GM18870 (cell line): ENCODE data around the gene PIR.

ENCODE experiments used
- ATAC-seq: cut with Tn5 transposase; IDR thresholded peaks from one replicate; pipeline ENCODE4 v1.9.1; 2021; ENCODE audit warnings: moderate library complexity; ENCODE audit not compliant: unreplicated experiment

Gene PIR

GRCh38 chrX:15493118-15493962 is at the start of gene PIR:
PIR (minus strand) TSS chrX:15493333; CDS start chrX:15491257, 2,076 bp downstream.
- peak; percentile 86 for ATAC-seq

- ATAC-seq: no peak
Measured at GRCh38 chrX:15530318-15530717, 37.2 kb upstream of the PIR start.

GRCh38 chrX:15529165-15529564 is 36.0 kb upstream of the PIR start:
- ATAC-seq: no peak

- no peak for ATAC-seq
Measured at GRCh38 chrX:15525664-15526416, 32.7 kb upstream of the PIR start.

- ATAC-seq: no peak
Measured at GRCh38 chrX:15524417-15524816, 31.3 kb upstream of the PIR start.

- no peak for ATAC-seq
Measured at GRCh38 chrX:15523088-15523487, 30.0 kb upstream of the PIR start.

GRCh38 chrX:15522464-15522863 is 29.3 kb upstream of the PIR start:
- ATAC-seq: no peak

- no peak for ATAC-seq
Measured at GRCh38 chrX:15515931-15516330, 22.8 kb upstream of the PIR start.

- ATAC-seq: no peak
Measured at GRCh38 chrX:15514279-15514678, 21.1 kb upstream of the PIR start.

- ATAC-seq: no peak
Measured at GRCh38 chrX:15512401-15512965, 19.4 kb upstream of the PIR start.

- no peak for ATAC-seq
Measured at GRCh38 chrX:15511563-15511962, 18.4 kb upstream of the PIR start.

GRCh38 chrX:15509845-15510244 is 16.7 kb upstream of the PIR start:
- no peak for ATAC-seq

GRCh38 chrX:15507005-15507404 is 13.9 kb upstream of the PIR start:
- ATAC-seq: no peak

- no peak for ATAC-seq
Measured at GRCh38 chrX:15505101-15505500, 12.0 kb upstream of the PIR start.

- ATAC-seq: no peak
Measured at GRCh38 chrX:15504661-15505060, 11.5 kb upstream of the PIR start.

- ATAC-seq: no peak
Measured at GRCh38 chrX:15501506-15501905, 8.4 kb upstream of the PIR start.

- no peak for ATAC-seq
Measured at GRCh38 chrX:15500497-15500966, 7.4 kb upstream of the PIR start, which contains the start of gene BMX. BMX (plus strand) TSS chrX:15500807; CDS start chrX:15508354, 7,547 bp downstream.

- no peak for ATAC-seq
Measured at GRCh38 chrX:15499976-15500375, 6.8 kb upstream of the PIR start.

- no peak for ATAC-seq
Measured at GRCh38 chrX:15498741-15499140, 5.6 kb upstream of the PIR start.

- ATAC-seq: no peak
Measured at GRCh38 chrX:15497865-15498264, 4.7 kb upstream of the PIR start.

GRCh38 chrX:15496824-15497223 is 3.7 kb upstream of the PIR start:
- no peak for ATAC-seq

- no peak for ATAC-seq
Measured at GRCh38 chrX:15495801-15496200, 2.7 kb upstream of the PIR start.
